ENCODE data around the gene DAND5. TPM values are rescaled to one million over a fixed set of nuclear protein-coding genes. Genes with fewer than 3 reads are reported as not detected.

The DAND5 gene
- total and polyA plus RNA-seq, 9 of the 15 experiments (the other 6 are each of a cell fraction or from before 2014, with no cell fraction given): 0.22 to 0.83 (median 0.60) TPM

DNA sequence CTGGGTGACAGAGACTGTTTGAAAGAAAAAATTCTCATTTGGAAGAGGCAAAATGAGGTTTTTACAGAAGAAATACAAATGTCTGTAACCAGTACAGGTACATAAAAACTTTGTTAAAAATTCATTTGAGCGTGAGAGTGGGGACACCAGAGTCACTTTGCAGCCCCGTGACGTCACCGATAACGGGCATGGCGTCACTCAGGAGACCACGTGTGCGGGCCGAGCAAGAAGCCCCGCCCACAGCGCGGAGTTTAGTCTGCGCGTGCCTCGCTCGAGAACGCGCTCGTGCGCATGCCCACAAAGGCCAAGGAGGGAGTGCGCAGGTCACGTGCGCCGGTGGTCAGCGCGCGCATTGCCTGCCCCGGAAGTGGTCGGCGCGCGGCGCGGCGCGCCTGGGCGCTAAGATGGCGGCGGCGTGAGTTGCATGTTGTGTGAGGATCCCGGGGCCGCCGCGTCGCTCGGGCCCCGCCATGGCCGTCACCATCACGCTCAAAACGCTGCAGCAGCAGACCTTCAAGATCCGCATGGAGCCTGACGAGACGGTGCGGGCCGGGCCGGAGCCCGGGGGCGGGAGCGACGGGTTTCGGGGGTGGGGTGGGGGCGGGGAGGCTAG, 23.8 kb upstream of the DAND5 start, which contains the start of gene RAD23A (continued):
- TF ChIP-seq, protein P1, sequence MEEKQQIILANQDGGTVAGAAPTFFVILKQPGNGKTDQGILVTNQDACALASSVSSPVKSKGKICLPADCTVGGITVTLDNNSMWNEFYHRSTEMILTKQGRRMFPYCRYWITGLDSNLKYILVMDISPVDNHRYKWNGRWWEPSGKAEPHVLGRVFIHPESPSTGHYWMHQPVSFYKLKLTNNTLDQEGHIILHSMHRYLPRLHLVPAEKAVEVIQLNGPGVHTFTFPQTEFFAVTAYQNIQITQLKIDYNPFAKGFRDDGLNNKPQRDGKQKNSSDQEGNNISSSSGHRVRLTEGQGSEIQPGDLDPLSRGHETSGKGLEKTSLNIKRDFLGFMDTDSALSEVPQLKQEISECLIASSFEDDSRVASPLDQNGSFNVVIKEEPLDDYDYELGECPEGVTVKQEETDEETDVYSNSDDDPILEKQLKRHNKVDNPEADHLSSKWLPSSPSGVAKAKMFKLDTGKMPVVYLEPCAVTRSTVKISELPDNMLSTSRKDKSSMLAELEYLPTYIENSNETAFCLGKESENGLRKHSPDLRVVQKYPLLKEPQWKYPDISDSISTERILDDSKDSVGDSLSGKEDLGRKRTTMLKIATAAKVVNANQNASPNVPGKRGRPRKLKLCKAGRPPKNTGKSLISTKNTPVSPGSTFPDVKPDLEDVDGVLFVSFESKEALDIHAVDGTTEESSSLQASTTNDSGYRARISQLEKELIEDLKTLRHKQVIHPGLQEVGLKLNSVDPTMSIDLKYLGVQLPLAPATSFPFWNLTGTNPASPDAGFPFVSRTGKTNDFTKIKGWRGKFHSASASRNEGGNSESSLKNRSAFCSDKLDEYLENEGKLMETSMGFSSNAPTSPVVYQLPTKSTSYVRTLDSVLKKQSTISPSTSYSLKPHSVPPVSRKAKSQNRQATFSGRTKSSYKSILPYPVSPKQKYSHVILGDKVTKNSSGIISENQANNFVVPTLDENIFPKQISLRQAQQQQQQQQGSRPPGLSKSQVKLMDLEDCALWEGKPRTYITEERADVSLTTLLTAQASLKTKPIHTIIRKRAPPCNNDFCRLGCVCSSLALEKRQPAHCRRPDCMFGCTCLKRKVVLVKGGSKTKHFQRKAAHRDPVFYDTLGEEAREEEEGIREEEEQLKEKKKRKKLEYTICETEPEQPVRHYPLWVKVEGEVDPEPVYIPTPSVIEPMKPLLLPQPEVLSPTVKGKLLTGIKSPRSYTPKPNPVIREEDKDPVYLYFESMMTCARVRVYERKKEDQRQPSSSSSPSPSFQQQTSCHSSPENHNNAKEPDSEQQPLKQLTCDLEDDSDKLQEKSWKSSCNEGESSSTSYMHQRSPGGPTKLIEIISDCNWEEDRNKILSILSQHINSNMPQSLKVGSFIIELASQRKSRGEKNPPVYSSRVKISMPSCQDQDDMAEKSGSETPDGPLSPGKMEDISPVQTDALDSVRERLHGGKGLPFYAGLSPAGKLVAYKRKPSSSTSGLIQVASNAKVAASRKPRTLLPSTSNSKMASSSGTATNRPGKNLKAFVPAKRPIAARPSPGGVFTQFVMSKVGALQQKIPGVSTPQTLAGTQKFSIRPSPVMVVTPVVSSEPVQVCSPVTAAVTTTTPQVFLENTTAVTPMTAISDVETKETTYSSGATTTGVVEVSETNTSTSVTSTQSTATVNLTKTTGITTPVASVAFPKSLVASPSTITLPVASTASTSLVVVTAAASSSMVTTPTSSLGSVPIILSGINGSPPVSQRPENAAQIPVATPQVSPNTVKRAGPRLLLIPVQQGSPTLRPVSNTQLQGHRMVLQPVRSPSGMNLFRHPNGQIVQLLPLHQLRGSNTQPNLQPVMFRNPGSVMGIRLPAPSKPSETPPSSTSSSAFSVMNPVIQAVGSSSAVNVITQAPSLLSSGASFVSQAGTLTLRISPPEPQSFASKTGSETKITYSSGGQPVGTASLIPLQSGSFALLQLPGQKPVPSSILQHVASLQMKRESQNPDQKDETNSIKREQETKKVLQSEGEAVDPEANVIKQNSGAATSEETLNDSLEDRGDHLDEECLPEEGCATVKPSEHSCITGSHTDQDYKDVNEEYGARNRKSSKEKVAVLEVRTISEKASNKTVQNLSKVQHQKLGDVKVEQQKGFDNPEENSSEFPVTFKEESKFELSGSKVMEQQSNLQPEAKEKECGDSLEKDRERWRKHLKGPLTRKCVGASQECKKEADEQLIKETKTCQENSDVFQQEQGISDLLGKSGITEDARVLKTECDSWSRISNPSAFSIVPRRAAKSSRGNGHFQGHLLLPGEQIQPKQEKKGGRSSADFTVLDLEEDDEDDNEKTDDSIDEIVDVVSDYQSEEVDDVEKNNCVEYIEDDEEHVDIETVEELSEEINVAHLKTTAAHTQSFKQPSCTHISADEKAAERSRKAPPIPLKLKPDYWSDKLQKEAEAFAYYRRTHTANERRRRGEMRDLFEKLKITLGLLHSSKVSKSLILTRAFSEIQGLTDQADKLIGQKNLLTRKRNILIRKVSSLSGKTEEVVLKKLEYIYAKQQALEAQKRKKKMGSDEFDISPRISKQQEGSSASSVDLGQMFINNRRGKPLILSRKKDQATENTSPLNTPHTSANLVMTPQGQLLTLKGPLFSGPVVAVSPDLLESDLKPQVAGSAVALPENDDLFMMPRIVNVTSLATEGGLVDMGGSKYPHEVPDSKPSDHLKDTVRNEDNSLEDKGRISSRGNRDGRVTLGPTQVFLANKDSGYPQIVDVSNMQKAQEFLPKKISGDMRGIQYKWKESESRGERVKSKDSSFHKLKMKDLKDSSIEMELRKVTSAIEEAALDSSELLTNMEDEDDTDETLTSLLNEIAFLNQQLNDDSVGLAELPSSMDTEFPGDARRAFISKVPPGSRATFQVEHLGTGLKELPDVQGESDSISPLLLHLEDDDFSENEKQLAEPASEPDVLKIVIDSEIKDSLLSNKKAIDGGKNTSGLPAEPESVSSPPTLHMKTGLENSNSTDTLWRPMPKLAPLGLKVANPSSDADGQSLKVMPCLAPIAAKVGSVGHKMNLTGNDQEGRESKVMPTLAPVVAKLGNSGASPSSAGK (IDR thresholded peaks at IDR 0.05): peak; percentile 49; the same call in 1 of the 2 replicates
- TF ChIP-seq HDAC8 (tag; IDR thresholded peaks at IDR 0.05) (no peak; the same call in 1 of the 2 replicates), ZNF347 (CRISPR knock-in tag; IDR thresholded peaks at IDR 0.05; ENCODE audit: low read depth) (no peak), CBFB (CRISPR knock-in tag; IDR thresholded peaks at IDR 0.05) (peak; percentile 96), BHLHE40 (IDR thresholded peaks at IDR 0.05; ENCODE audit: low read length) (peak; percentile 100), SP1 (CRISPR knock-in tag; IDR thresholded peaks at IDR 0.05) (peak; percentile 96), HEY1 (CRISPR knock-in tag; IDR thresholded peaks at IDR 0.05; ENCODE audit: borderline replicate concordance) (peak; percentile 90; the same call in 1 of the 2 replicates), ARID1B (IDR thresholded peaks at IDR 0.05) (0 out of 2 replicates have a peak, but pooled peaks have one; percentile 16), ZNF644 (tag; IDR thresholded peaks at IDR 0.05; ENCODE audit: low read depth) (no peak; the same call in 1 of the 2 replicates), IRF2 (CRISPR knock-in tag; IDR thresholded peaks at IDR 0.05) (no peak), FOXJ3 (CRISPR knock-in tag; IDR thresholded peaks at IDR 0.05) (no peak), FUS (optimal IDR thresholded peaks at IDR 0.05; ENCODE audit: low read depth, low read length) (peak; percentile 95), HMG20B (CRISPR knock-in tag; IDR thresholded peaks at IDR 0.05) (no peak)
- TF ChIP-seq, protein P2, sequence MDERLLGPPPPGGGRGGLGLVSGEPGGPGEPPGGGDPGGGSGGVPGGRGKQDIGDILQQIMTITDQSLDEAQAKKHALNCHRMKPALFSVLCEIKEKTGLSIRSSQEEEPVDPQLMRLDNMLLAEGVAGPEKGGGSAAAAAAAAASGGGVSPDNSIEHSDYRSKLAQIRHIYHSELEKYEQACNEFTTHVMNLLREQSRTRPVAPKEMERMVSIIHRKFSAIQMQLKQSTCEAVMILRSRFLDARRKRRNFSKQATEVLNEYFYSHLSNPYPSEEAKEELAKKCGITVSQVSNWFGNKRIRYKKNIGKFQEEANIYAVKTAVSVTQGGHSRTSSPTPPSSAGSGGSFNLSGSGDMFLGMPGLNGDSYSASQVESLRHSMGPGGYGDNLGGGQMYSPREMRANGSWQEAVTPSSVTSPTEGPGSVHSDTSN (CRISPR knock-in tag; IDR thresholded peaks at IDR 0.05; ENCODE audit: low read depth): no peak
- TF ChIP-seq, protein P2 (tag; conservative IDR thresholded peaks at IDR 0.05; ENCODE audit: low read depth): no peak

Measured in K562 (cell line).